Fibroblast of skin of right biceps (primary cell): ENCODE data around the gene SLFN12L.
"Not testable (repeated sequence)": the region's sequence is repeated elsewhere in the genome, so short reads cannot be mapped to it uniquely, and the experiment has no call there.

ENCODE experiments used
- DNase-seq: peaks from one replicate; pipeline ENCODE4 v3.0.0-alpha.2; 2013

The SLFN12L gene

GRCh38 chr17:35541434-35541833 lies 4.0 kb upstream of the SLFN12L start:
- no peak for DNase-seq

- peak; percentile 16 for DNase-seq
Measured at GRCh38 chr17:35540589-35541404, 3.3 kb upstream of the SLFN12L start.

- DNase-seq = no peak
Measured at GRCh38 chr17:35539659-35540026, 2.2 kb upstream of the SLFN12L start.

- DNase-seq = no peak
Measured at GRCh38 chr17:35536664-35537171, 760 bp downstream of the SLFN12L start.

- not testable (repeated sequence) for DNase-seq
Measured at GRCh38 chr17:35535406-35535805, 2.1 kb downstream of the SLFN12L start.

GRCh38 chr17:35534576-35535093 lies 2.8 kb downstream of the SLFN12L start:
- no peak for DNase-seq

- no peak for DNase-seq
Measured at GRCh38 chr17:35531160-35531559, 6.3 kb downstream of the SLFN12L start.

GRCh38 chr17:35529866-35530265 lies 7.6 kb downstream of the SLFN12L start:
- DNase-seq = no peak

- DNase-seq = not testable (repeated sequence)
Measured at GRCh38 chr17:35529326-35529725, 8.2 kb downstream of the SLFN12L start.

- DNase-seq = no peak
Measured at GRCh38 chr17:35523296-35523695, 14.2 kb downstream of the SLFN12L start.

GRCh38 chr17:35521654-35522256 lies 15.7 kb downstream of the SLFN12L start:
- not testable (repeated sequence) for DNase-seq

- DNase-seq = no peak
Measured at GRCh38 chr17:35521150-35521549, 16.3 kb downstream of the SLFN12L start.

GRCh38 chr17:35519906-35520442 lies 17.5 kb downstream of the SLFN12L start:
- DNase-seq = no peak

- DNase-seq = no peak
Measured at GRCh38 chr17:35519439-35519838, 18.0 kb downstream of the SLFN12L start.

GRCh38 chr17:35518431-35518830 lies 19.0 kb downstream of the SLFN12L start:
- not testable (repeated sequence) for DNase-seq

- no peak for DNase-seq
Measured at GRCh38 chr17:35515027-35515426, 22.5 kb downstream of the SLFN12L start.

GRCh38 chr17:35514564-35514963 lies 22.9 kb downstream of the SLFN12L start:
- DNase-seq = peak; percentile 14

- no peak for DNase-seq
Measured at GRCh38 chr17:35510052-35510451, 27.4 kb downstream of the SLFN12L start.

GRCh38 chr17:35507714-35508113 lies 29.8 kb downstream of the SLFN12L start:
- not testable (repeated sequence) for DNase-seq

GRCh38 chr17:35499548-35499947 lies 37.9 kb downstream of the SLFN12L start:
- DNase-seq = no peak

- no peak for DNase-seq
Measured at GRCh38 chr17:35498448-35499178, 38.9 kb downstream of the SLFN12L start.

GRCh38 chr17:35496451-35497290 lies 40.8 kb downstream of the SLFN12L start:
- no peak for DNase-seq
